A549 (cell line): ENCODE measurements around the gene SAMD10.

ENCODE experiments used
- POLR2A ChIP-seq: IDR thresholded peaks from 2 replicates; pipeline ENCODE4 v1.6.1; 2012; ENCODE audit warnings: mild to moderate bottlenecking, low read length
- RAD21 ChIP-seq, 2 experiments: fragments of >200 bp in 1 of 2; sonication (Bioruptor Twin) in 1 of 2; formaldehyde crosslinking in 1 of 2; IDR thresholded peaks in 1 of 2; conservative IDR thresholded peaks in 1 of 2; 2 replicates in 1 of 2; 3 replicates in 1 of 2; pipeline ENCODE4 v1.6.1; 2012 to 2018; ENCODE audit warnings: inconsistent platforms in 1 of 2
- RCOR1 ChIP-seq: fragments of 150-350 bp; IDR thresholded peaks from 2 replicates; pipeline ENCODE4 v1.6.1; 2014; ENCODE audit warnings: antibody characterized with exemption, low read length, low read depth

GRCh38 chr20:63959699-63960075, 19.8 kb downstream of the SAMD10 start:
- TF ChIP-seq RCOR1 (no peak), POLR2A (no peak), RAD21 (conservative IDR thresholded peaks at IDR 0.05 in 1 of 2, IDR thresholded peaks at IDR 0.05 in 1 of 2) (no peak)
